Osteocyte (in vitro differentiated cells): ENCODE data around the gene REEP6. TPM values are rescaled to one million over a fixed set of nuclear protein-coding genes. Genes with fewer than 3 reads are reported as not detected.

ENCODE experiments used
- DNase-seq: peaks from one replicate; pipeline ENCODE4 v3.0.0; 2021; ENCODE audit warnings: mixed read lengths; ENCODE audit not compliant: unreplicated experiment; ENCODE audit errors: extremely low spot score
- H3K27ac Mint-ChIP-seq: one replicate; pipeline ENCODE4 v1.8.0; 2021; ENCODE audit warnings: mild to moderate bottlenecking, mixed read lengths; ENCODE audit not compliant: unreplicated experiment
- H3K27me3 Mint-ChIP-seq: one replicate; pipeline ENCODE4 v1.8.0; 2021; ENCODE audit warnings: mixed read lengths; ENCODE audit not compliant: unreplicated experiment
- H3K36me3 Mint-ChIP-seq: one replicate; pipeline ENCODE4 v1.8.0; 2021; ENCODE audit warnings: mixed read lengths; ENCODE audit not compliant: unreplicated experiment
- H3K4me1 Mint-ChIP-seq: one replicate; pipeline ENCODE4 v1.8.0; 2021; ENCODE audit warnings: mixed read lengths; ENCODE audit not compliant: unreplicated experiment
- H3K4me3 Mint-ChIP-seq: one replicate; pipeline ENCODE4 v1.8.0; 2021; ENCODE audit warnings: mild to moderate bottlenecking, moderate library complexity, mixed read lengths; ENCODE audit not compliant: unreplicated experiment
- H3K9me3 Mint-ChIP-seq: one replicate; pipeline ENCODE4 v1.8.0; 2021; ENCODE audit warnings: mixed read lengths; ENCODE audit not compliant: unreplicated experiment
- total RNA-seq: library from RNA; stranded (reverse); gene quantifications from 2 replicates; pipeline ENCODE4 v1.2.1, GENCODE V29; 2021
- TF ChIP-seq, protein P1 (sequence below): fragments of 200-600 bp; sonication (generic); IDR thresholded peaks from 2 replicates; pipeline ENCODE4 v1.5.0; 2021; ENCODE audit warnings: antibody characterized with exemption, mild to moderate bottlenecking, moderate library complexity

Gene REEP6
- total RNA-seq, 1 donor from 2014 or later = 4.1 TPM

DNA sequence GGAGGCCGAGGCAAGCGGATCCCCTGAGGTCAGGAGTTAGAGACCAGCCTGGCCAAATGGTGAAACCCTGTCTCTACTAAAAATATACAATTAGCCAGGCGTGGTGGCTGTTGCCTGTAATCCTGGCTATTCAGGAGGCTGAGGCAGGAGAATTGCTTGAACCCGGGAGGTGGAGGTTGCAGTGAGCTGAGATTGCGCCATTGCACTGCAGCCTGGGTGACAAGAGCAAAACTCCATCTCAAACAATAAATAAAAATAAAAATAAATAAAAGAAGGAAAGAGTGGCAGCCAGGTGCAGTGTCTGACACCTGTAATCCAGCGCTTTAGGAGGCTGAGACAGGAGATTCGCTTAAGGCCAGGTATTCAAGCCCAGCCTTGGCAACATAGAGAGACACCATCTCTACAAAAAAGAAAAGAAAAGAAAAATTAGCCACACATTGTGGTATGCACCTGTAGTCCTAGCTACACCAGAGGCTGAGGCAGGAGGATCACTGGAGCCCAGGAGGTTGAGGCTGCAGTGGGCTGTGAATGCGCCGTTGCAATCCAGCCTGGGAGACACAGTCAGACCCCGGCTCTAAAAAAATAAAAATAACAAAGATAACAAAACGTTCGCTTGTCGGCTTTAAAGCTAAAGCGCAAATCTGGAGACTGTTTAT, 11.6 kb downstream of the REEP6 start:
- peaks cover 3% of the 10 kb centered on the region for H3K27me3 Mint-ChIP-seq
- H3K9me3 Mint-ChIP-seq = no peaks in the 10 kb centered on the region
- TF ChIP-seq, protein P1, sequence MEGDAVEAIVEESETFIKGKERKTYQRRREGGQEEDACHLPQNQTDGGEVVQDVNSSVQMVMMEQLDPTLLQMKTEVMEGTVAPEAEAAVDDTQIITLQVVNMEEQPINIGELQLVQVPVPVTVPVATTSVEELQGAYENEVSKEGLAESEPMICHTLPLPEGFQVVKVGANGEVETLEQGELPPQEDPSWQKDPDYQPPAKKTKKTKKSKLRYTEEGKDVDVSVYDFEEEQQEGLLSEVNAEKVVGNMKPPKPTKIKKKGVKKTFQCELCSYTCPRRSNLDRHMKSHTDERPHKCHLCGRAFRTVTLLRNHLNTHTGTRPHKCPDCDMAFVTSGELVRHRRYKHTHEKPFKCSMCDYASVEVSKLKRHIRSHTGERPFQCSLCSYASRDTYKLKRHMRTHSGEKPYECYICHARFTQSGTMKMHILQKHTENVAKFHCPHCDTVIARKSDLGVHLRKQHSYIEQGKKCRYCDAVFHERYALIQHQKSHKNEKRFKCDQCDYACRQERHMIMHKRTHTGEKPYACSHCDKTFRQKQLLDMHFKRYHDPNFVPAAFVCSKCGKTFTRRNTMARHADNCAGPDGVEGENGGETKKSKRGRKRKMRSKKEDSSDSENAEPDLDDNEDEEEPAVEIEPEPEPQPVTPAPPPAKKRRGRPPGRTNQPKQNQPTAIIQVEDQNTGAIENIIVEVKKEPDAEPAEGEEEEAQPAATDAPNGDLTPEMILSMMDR = no peak
- H3K4me3 Mint-ChIP-seq = no peak overlapping the region
- no peaks in the 10 kb centered on the region for H3K36me3 Mint-ChIP-seq
- DNase-seq = no peak
- peaks cover 3% of the 10 kb centered on the region for H3K4me1 Mint-ChIP-seq
- H3K27ac Mint-ChIP-seq = no peak overlapping the region

DNA sequence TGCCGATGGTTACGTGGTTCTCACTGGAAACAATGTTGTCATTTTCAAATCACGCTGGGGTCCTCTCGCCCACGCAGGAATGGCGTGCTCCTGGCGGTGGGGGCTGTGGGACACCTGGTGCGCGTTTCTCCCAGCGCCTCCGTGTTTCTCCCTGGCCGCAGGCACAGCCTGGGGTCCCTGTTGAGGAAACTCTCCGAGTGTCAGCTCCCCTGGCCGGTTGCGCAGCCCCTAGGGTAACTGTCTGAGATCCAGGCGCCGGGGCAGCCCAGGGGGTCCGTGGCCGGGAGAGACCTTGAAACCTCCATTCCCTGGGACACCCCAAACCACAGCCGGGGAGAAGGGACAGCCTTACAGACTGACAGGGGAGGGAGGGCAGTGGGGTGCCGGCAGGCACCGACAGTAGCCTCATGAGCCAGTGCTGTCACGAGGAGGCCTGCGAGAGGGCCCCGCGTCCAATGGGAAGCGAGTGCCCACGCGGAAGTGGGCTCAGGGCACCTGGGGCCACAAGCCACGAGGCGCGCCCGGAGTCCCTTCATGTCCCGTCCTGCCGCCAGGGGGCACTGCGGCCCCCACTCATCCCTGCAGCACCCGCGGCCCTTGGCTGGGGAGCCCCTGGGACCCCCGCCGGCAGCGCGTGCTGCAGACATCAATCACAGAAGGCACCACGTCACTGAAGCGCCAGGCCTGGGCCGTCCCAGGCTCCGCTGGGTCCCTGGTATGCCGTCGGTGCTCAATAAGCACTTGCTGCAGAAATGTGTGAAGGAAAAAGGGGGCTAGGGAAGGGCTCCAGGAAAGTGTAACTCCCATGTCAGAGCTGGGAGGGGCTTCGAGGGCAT, 12.3 kb downstream of the REEP6 start:
- no peak overlapping the region for H3K4me3 Mint-ChIP-seq
- DNase-seq = peak; percentile 88
- H3K27ac Mint-ChIP-seq = no peak overlapping the region
- no peaks in the 10 kb centered on the region for H3K36me3 Mint-ChIP-seq
- no peaks in the 10 kb centered on the region for H3K9me3 Mint-ChIP-seq
- H3K27me3 Mint-ChIP-seq = peaks cover 3% of the 10 kb centered on the region
- TF ChIP-seq, protein P1 = peak; percentile 81
- peaks cover 6% of the 10 kb centered on the region for H3K4me1 Mint-ChIP-seq

DNA sequence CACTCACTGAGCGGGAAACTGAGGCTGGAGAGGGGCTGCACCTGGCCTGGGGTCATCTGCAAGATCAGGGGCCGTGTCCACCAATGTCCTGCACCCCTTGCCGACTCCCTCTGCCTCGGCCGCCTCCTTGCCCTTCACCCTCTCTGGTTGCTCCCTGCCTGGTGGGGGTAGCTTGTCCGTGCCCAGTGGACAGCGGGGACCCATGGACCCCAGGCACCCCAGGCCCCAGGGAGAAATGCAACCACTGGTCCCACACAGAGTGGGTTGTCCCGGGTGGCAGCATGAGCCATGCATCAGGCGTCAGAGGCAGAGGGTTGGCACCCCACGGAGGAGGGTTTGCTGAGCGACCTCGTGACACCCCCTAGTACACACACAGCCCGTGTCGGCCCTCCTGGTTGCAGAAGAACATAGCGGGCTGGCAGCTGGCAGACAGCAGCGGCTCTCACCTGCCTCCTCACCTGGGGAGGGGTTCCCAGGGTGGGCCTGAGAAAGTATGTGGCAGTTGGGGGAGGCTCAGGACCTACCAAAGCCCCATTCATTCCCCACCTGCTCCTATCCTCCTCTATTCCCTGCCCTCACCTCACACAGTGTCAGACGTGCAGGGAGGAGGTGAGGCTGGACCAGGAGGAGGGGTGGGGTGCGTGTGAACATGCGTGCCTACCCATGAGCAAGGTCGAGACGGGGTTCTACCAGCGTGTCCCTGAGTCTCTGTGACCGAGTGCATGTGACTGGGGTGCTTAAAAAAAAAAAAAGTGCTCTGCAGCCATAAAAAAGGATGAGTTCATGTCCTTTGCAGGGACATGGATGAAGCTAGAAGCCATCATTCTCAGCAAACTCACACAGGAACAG, 13.2 kb downstream of the REEP6 start:
- Mint-ChIP-seq H3K36me3 (no peaks in the 10 kb centered on the region), H3K27ac (no peak overlapping the region), H3K4me1 (peaks cover 9% of the 10 kb centered on the region), H3K9me3 (no peaks in the 10 kb centered on the region), H3K4me3 (no peak overlapping the region), H3K27me3 (peaks cover 3% of the 10 kb centered on the region)
- DNase-seq = no peak
- TF ChIP-seq, protein P1 = no peak

DNA sequence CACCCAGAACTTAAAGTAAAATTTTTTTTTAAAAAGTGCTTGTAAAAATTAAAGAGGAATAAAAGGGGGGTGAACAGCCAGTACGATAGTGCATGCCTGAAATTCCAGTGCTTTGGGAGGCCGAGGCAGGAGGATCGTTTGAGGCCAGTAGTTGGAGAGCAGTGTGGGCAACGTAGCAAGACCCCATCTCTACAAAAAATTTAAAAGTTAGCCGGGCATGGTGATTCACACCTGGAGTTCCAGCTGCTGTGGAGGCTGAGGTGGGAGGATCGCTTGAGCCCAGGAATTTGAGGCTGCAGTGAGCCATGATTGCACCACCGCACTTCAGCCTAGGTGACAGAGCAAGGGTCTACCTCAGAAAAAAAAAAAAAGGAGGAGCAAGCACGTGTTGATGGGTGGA, 14.0 kb downstream of the REEP6 start:
- H3K9me3 Mint-ChIP-seq = no peaks in the 10 kb centered on the region
- H3K4me1 Mint-ChIP-seq = peaks cover 12% of the 10 kb centered on the region
- H3K36me3 Mint-ChIP-seq = no peaks in the 10 kb centered on the region
- TF ChIP-seq, protein P1 = no peak
- H3K27me3 Mint-ChIP-seq = peaks cover 3% of the 10 kb centered on the region
- H3K4me3 Mint-ChIP-seq = no peak overlapping the region
- DNase-seq = no peak
- H3K27ac Mint-ChIP-seq = no peak overlapping the region
